HG03045 (cell line): Measurements from ENCODE around the gene LTBP1.
A peak's percentile ranks its signal among the peaks of the same experiment; 100 is the strongest.

Experiments
- ATAC-seq: cut with Tn5 transposase; IDR thresholded peaks from one replicate; pipeline ENCODE4 v1.9.1; 2021; ENCODE audit warnings: mild to moderate bottlenecking, moderate library complexity; ENCODE audit not compliant: unreplicated experiment

Gene LTBP1

DNA sequence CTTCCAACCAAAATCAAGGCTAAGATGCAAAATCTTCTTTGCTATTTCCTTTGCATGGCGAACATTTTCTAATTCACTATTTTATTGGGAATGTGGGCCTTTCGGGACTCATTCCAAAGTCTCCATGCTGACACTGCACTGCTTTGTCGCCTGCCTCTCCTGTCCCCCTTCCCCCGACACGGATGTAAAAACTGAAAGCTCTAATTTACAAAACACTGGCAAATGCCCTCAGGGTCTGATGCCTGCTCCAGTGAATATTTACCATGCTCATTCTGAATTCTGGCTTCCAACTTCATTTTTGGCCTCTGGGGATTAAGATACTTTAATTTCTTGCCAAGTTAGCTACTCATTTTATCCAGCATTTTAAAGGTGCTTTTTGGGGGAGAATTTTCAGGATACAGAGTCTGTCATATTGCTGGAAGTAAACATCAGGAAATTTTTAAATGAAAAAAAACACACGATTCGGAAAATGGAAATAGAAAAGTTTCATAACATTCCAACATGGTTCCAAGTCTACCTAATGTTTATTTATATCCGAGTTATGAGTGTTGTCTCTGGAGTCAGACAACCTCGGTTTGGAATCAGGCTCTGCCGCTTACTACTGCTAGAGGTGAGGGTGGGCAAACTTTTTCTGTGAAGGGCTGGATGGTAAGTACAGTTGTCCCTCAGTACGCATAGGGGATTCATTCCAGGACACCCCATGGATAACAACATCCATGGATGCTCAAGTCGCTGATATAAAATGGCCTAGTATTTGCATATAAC, 14.6 kb upstream of the LTBP1 start:
- no peak for ATAC-seq

DNA sequence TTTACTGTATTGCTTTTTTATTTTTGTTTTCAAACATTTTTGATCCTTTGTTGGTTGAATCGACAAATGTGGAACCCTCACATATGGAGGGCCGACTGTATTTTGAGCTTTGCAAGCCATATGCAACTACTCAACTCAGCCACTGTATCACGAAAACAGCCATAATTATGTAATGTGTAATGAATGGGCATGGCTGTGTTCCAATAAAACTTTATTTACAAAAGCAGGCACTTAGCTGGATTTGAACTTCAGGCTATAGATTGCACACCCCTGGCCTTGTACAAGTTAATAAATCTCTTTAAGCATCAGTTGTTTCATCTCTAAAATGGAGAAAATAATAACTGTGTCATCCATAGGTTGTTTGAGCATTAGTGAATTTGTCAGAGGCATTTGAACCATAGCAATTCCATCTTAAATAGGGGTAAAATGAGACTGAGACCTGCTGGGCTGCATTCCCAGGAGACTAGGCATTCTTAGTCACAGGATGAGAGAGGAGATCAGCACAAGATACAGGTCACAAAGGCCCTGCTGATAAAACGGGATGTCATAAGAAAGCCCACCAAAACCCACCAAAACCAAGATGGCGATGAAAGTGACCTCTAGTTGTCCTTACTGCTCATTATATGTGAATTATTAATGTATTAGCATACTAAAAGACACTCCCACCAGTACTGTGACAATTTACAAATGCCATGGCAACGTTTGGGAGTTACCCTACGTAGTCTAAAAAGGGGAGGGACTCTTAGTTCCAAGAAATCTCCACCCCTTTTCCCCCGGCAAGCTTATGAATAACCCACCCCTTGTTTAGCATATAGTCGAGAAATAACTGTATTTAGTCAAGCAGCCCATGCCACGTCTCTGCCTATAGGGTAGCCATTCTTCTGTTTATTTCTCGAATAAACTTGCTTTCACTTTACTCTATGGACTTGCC, 13.7 kb upstream of the LTBP1 start:
- ATAC-seq, result no peak

DNA sequence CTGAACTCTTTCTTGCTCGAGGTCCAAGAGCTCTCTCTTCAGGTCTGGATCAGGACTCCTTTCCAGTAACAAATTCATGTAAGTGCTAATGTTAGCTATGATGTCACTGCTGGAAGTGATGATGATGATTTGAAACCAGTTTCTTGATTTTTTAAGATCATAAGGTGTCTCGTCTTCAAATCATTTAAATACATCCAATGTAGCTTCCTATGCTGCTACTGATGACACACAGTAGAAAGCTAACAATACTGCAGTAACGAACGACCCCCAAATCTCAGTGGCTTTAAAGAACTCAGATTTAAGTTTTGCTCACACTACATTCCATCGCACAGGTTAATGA, 13.0 kb upstream of the LTBP1 start:
- ATAC-seq, result no peak

DNA sequence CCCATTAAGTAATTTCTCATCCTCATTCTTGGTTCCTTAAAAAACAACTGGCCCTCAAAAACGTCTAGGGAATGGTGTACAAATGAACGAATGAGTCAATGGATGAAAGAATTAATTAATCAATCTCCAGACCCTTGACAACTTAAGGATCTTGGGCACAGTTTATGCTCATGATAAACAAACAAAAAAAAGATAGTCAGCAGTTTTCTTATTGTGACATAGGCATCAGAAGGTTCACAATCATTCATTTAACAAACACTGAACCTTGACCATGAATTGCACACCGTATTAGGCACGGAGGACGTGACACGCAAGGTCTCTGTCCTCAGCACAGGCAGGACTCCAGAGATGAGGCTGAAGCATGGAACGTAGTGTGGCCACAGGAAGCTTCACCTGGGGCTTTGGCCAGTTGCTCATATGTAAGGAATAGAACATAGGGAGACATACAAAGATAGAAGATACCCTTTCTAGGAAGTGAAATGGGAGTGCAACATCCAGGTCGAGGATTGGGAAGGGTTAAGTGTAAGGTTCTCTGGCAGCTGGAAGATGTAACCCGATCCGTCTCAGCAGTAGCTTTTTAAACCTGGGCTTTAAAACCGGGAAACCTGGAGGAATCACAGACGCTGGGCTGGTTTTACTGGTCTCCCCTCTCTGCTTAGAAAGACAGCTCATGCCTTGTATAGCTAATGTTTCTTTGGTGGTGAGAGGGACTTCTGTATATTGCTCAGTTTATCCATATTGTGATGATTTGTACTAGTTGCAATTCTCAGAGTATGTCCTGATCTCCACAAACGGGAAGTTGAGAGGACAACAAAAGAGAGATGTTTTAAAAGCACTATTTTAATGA, 8.9 kb upstream of the LTBP1 start:
- no peak for ATAC-seq

DNA sequence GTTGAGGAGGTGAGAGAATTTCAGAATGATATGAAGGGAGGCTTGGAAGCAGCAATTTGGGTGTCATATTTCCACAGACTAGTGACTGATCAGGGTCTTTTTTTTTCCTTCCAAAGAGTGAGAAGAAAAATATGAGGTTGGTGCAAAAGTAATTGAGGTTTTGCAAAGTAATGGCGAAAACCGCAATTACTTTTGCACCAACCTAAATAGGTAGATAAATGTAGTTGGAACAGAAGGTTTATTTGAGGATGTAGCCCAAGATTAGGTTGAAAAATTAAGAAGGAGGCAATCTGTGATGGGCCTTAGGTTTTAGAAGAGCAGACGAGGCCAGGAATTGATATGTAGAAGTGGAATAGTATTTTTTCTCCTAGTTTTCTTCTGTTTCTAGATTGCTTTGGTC, 7.8 kb upstream of the LTBP1 start:
- ATAC-seq, result no peak

DNA sequence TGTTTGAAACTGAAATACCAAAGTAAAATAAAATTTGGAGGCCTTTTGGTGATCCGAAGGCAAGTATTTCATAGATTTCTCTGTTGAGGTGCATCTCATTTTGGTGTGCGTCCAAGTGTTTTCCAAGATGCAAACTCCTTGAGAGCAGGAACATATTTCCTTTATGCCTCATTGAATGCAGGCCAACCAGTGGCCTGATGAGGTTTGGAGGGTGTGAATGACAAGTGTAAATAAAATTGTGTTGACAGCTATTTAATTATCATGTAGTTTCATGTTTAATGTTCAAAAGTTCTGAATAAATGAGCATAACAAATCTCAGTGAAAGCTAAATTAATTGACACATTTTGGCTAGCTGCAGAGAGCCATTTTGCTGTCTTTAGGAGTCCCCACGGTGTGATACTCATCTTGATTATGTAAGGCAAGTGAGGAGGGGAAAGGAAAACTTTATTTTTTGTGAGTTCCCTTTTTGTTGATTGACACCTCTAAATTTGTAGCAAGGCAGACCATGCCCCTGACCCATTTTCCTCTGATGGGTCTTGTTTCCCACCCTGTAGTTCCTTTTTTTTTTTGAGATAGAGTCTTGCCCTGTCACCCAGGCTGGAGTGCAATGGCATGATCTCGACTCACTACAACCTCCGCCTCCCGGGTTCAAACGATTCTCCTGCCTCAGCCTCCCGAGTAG, 6.3 kb upstream of the LTBP1 start:
- ATAC-seq, result no peak

DNA sequence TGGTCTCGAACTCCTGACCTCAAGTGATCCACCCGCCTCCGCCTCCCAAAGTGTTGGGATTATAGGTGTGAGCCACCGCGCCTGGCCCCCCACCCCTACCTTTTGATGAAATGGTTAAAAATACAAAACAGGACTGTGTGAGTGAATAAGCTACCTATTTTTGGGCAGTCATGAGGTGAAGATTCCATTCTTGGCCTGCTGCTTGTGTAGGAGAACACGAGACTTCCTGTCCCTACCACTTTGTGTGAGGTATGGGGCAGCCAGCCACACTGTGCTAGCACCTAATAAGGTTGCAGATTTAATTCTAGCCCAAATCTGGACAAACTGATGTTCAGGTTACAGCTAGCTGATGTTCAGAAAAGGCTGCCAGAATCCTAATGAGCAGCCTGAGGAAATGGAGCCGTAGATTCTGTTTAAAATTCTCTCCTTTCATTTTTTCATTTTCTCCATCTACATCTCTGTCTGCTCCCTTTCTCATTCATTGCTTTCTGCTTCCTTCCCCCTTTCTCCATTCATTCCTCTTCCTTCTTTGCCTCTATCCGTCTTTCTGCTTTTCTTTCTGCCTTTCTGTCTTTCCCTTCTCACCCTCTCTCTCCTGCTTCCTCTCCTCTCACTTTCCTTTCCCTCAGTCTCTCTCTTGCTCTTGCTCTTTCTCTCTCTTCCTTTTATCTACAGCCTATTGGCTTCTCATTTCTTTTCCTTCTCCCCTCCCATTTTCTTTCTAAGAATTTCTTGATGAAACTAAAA, 4.6 kb upstream of the LTBP1 start:
- no peak for ATAC-seq

DNA sequence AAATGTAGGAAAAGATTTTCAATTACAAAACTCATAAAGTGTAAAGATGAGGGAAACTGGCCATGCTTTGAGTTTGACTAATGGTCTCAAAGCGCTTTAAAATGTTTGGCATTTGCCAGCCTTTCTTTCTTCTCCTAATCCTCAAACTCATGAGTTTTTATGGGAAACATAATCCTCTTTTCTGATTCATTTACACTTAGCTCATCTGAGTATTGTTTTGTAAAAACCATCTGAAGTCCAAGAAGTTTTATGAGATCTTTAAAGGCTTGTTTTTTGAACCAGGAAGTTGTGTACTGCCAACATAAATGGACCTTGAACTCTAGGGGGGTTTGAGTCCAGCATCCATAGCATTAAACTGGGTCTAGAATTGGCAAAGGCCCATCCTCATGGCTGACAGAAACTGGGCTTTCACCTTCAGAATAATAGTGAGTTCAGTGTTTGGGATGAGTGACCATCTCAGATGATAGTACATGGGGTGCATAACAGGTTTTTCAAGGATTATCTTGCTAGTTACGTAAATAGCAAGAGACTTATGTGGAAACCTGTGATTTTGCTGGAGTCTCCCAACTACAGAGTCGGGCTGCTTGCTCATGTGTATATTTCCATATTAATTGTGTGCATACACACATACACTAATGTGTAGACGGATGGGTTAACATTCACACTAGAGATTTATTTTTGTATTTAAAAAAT, 3.8 kb upstream of the LTBP1 start:
- ATAC-seq, result no peak

DNA sequence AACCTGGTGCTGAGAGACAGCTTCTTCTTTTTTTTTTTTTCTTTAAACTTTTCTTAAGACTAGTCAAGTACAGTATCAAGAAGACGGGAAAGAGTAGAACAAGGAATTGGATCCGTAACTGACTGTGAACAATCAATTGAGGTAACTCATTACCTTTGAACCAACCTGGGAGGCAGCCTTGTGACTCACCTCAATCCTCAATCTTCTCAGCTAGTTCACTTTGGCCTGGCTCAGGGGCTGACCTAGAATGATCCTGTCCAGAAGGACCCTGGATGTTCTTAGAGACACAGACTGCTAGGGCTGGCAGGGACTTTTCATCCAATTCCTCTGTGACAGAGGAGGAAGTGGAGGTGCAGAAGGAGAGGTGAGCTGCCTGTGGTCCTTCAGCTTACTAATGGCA, 1.5 kb upstream of the LTBP1 start:
- ATAC-seq, result no peak

DNA sequence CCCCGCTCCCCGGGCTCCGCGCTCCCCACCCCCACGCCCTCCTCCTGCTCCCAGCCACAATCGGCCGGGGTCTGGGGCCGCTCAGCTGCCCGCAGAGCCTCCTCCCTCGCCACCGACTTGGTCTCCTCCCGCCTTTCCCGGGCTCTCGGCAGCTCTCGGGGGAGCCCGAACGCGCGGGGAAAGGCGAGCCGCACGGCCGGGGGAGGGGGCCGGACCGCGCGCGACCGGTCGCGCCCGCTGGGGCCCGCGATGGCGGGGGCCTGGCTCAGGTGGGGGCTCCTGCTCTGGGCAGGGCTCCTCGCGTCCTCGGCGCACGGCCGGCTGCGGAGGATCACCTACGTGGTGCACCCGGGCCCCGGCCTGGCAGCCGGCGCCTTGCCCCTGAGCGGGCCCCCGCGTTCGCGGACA, 327 bp downstream of the LTBP1 start:
- peak; percentile 27 for ATAC-seq

DNA sequence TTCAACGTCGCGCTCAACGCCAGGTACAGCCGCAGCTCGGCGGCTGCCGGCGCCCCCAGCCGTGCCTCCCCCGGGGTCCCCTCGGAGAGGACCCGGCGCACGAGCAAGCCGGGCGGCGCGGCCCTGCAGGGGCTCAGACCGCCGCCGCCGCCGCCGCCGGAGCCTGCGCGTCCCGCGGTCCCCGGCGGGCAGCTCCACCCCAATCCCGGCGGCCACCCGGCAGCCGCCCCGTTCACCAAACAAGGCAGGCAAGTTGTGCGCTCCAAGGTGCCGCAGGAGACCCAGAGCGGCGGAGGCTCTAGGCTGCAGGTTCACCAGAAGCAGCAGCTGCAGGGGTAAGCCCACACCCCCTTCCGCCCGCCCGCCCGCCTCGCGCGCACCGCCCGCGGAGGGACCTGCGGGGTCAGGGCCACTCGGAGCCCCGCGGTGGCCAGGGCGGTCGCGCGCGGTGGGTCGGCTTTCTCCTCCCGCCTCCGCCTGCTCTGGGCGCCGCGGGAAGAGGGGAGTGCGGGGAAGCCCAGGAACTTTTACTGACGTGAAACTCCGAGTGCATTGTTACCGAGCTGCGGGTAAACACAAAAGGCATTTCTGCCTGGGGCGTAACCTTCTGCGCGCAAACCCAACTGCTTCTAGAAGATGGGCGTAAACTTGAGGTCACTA, 861 bp downstream of the LTBP1 start:
- ATAC-seq, result peak; percentile 30

DNA sequence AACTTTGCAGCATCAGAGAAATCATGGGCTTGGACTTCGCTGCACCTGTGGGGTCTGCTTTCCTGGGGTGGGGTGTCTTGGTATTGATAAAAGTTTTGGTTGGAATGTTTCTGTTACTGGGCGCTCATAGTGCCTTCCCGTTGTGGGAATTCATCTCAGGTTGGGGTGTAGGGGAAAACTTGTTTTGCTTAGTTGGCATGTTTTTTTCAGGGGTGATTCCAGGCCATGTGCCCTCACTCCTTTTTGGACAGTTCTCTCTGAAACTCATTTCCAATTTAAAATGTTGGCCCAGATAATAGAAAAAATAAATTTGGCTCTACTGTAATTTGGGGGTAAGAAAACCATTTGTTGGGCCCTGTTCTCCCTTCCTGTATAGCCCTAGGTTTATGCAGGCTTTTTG, 1.5 kb downstream of the LTBP1 start:
- no peak for ATAC-seq

DNA sequence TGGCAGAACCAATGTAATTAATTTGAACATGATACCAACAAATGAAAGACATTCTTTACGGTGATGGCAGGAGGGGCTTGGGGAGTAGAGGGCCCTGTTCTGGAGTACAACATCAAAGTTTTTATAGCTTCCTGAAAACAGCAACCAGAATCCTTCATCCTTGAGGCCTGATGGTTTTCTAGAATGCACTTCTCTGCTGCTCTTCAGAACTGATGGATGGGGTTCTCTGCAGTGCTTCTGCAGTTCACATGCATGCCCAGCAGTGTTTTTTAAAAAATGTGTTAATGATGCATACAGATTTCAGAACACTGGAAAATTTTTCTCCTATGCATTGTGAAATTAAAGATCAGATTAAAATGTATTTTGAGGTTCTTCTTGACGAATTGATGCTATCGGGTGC, 2.5 kb downstream of the LTBP1 start:
- ATAC-seq, result no peak

DNA sequence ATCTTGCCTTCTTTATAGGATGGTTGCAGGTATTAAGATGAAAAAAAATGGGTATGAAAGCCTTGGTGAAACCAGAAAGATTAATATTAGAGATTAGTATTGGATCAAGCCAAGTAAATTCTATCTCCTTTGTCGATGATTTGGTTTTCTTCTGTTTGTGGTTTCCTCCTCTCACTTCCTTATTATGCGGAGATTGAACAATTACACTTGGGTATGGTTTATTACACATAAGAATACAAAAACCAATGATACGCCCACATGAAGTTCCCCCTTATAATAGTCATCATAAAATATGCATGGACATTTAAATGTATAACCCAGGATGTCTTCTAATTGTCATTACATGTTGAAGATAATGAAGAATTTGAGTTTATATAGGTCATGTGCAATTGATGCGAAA, 4.9 kb downstream of the LTBP1 start:
- no peak for ATAC-seq

DNA sequence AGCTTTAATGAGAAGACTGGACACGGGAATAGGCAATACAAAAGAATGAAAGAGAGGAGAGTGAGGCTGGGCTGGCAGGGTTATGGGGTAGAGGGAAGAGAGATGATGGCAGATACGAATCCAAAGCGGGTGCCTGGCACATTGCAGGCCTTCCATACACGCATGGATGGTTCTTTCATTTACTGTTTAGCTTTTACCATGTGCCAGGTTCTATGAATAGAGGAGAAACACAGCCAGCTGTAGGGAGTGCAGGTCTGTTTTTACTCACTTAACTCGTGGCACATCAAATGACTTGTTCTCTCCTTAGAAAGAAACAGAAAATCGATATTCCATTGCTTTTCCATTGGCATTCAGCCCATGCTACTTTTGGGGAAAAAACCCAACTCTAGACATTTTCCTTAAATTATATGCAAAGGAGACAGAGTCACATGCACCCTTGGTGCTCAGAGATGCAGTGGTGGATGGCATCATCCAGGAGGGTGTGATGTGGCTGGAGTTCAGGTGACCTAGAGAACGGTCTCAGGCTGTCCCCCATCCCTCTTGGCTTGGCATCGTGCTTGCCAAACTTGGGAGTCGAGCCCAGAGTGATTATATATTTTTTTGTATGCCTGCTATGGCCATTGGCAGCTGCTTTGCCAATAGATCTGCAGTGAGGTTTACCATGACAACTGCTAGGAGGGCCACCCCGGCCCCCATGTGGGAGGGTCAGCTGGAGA, 6.2 kb downstream of the LTBP1 start:
- no peak for ATAC-seq

DNA sequence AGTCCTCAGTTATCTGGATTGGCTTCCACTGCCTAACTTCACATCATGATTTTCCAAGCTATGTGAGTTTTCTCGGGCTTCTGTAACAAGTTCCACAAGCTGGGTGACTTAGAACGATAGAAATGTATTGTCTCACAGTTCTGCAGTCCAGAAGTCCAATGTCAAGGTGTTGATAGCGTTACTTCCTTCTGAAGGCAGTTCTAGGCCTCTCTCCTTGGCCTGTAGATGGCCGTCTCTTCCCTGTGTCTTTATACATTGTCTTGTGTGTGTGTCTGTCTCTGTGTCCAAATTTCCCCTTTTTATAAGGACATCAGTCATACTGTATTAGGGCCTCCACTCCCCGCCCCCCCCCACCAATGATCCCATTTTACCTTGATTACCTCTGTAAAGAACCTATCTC, 7.5 kb downstream of the LTBP1 start:
- ATAC-seq, result no peak

DNA sequence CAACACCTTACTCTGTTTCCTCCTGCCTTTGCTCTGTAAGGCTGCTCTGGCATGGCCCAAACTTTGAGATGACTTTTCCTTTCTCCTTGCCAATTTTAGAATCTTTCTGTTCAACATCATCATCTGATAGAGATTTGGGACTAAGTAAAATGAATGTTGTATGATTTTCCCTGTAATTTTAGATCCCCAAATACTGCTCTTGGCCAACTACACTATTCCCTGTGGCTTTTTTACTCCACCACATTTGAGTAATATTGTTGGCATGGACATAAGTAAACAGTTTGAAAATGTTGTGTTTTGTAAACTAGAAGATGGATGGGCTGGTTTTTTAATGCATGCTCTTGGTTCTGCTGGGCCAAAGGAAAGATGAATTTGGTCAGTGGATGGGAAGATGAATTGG, 12.1 kb downstream of the LTBP1 start:
- ATAC-seq, result no peak

DNA sequence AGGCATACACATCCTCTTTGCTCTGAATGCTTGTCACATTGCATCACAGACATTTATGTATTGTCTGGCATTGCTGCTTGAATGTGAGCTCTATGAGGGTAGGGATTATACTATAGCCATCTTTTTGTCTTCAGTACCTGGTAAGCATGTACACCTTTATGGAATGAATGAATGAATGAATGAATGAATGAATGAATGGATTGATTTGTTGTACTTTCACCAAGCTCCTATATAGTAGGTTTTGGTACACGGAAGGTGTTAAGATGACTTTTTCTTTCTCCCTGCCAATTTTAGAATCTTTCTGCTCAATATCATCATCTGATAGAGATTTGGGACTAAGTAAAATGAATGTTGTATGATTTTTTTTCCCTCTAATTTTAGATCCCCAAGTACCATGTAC, 13.5 kb downstream of the LTBP1 start:
- ATAC-seq, result no peak
